ENCODE results near the gene MCRIP1.

Gene MCRIP1

GRCh38 chr17:81867170-81867990 is 34.3 kb upstream of the MCRIP1 start:
- no CpG with 5 or more reads among the region's 23 CpGs for whole genome bisulfite sequencing (ENCODE audit: extremely low coverage, insufficient coverage, low lambda C conversion rate)
- Histone ChIP-seq H3K23ac (ENCODE audit: low read length) (no peak overlapping the region), H3K36me3 (ENCODE audit: control insufficient read depth, insufficient read depth, low read length) (peaks cover 2% of the 10 kb centered on the region), H3K27me3 (ENCODE audit: insufficient read depth, low read length, poor library complexity) (no peaks in the 10 kb centered on the region), H2BK120ac (ENCODE audit: low read depth, low read length) (no peak overlapping the region), H3K18ac (ENCODE audit: low read length) (no peak overlapping the region), H2AK5ac (ENCODE audit: low read length) (no peak overlapping the region), H4K5ac (ENCODE audit: low read length) (no peak overlapping the region), H3K79me1 (ENCODE audit: low read length) (peaks cover 17% of the 10 kb centered on the region), H3K56ac (ENCODE audit: low read length) (peak overlapping the region; percentile 57), H3K4me2 (ENCODE audit: low read length) (no peak overlapping the region), H3K4me3 (ENCODE audit: low read length) (no peak overlapping the region), H3K79me2 (ENCODE audit: control insufficient read depth, insufficient read depth, low read length) (peaks cover 11% of the 10 kb centered on the region), H4K8ac (ENCODE audit: low read depth, low read length) (no peak overlapping the region), H2BK5ac (ENCODE audit: low read length) (no peak overlapping the region), H3K9ac (ENCODE audit: low read length) (peak overlapping the region; percentile 12), H3K27ac (ENCODE audit: low read depth, low read length) (peak overlapping the region; percentile 5), H3K4me1 (ENCODE audit: control insufficient read depth, low read depth, low read length) (no peaks in the 10 kb centered on the region), H2BK15ac (replicated peaks; ENCODE audit: low read depth) (no peak overlapping the region), H3K4ac (ENCODE audit: low read depth, low read length) (no peak overlapping the region)
- DNase-seq: peak; percentile 79

- Histone ChIP-seq H3K27ac (ENCODE audit: low read depth, low read length) (no peak overlapping the region), H3K79me1 (ENCODE audit: low read length) (peaks cover 17% of the 10 kb centered on the region), H3K4me2 (ENCODE audit: low read length) (no peak overlapping the region), H3K79me2 (ENCODE audit: control insufficient read depth, insufficient read depth, low read length) (peaks cover 13% of the 10 kb centered on the region), H2BK120ac (ENCODE audit: low read depth, low read length) (no peak overlapping the region), H3K56ac (ENCODE audit: low read length) (peak overlapping the region; percentile 6), H2BK5ac (ENCODE audit: low read length) (no peak overlapping the region), H3K23ac (ENCODE audit: low read length) (no peak overlapping the region), H3K4ac (ENCODE audit: low read depth, low read length) (no peak overlapping the region), H3K9ac (ENCODE audit: low read length) (no peak overlapping the region), H4K8ac (ENCODE audit: low read depth, low read length) (no peak overlapping the region), H3K27me3 (ENCODE audit: insufficient read depth, low read length, poor library complexity) (no peaks in the 10 kb centered on the region), H3K4me1 (ENCODE audit: control insufficient read depth, low read depth, low read length) (no peaks in the 10 kb centered on the region), H3K4me3 (ENCODE audit: low read length) (no peak overlapping the region), H3K36me3 (ENCODE audit: control insufficient read depth, insufficient read depth, low read length) (peaks cover 2% of the 10 kb centered on the region), H2AK5ac (ENCODE audit: low read length) (no peak overlapping the region), H2BK15ac (replicated peaks; ENCODE audit: low read depth) (no peak overlapping the region), H4K5ac (ENCODE audit: low read length) (no peak overlapping the region), H3K18ac (ENCODE audit: low read length) (no peak overlapping the region)
- no peak for DNase-seq
- no CpG with 5 or more reads among the region's 18 CpGs for WGBS (ENCODE audit: extremely low coverage, insufficient coverage, low lambda C conversion rate)
These were observed 33.5 kb upstream of the MCRIP1 start for GRCh38 chr17:81866440-81867169.

DNA sequence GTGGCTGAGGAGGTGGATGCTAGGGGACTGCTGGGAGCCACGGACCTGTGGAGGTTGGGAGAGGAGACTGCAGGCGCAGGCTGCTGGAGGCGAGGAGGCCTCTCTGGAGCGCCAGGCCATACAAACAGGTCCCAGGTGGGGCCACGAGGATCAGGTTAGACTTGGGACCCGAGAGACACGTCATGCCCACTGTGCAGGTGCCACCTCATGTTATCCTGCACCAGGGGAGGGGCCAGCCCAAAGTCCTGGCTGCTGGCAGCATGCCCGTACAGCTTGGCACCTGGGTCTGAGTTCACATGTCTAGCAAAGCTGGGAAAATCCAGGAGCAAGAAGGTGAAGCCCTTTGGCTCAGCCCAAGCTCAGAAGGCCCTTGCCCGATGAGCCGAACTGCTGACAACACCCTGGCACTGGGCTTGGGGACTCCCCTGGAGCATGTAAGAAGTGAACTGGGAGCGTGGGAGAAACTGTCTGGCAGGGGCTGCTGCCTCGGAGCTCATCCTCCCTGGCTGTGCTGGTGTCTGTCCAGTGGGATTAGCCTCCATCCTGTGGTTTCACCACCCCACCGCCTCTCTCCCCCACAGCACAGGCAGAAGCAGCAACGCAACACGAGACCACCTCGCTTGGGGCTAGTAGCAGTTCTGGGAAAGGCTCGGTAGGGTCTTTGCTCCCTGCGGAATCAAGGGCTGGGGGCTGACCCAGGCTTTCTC is 32.8 kb upstream of the MCRIP1 start:
- Histone ChIP-seq H3K18ac (ENCODE audit: low read length) (no peak overlapping the region), H3K27me3 (ENCODE audit: insufficient read depth, low read length, poor library complexity) (no peaks in the 10 kb centered on the region), H4K8ac (ENCODE audit: low read depth, low read length) (no peak overlapping the region), H2AK5ac (ENCODE audit: low read length) (no peak overlapping the region), H3K4me2 (ENCODE audit: low read length) (no peak overlapping the region), H3K4me3 (ENCODE audit: low read length) (no peak overlapping the region), H3K79me1 (ENCODE audit: low read length) (peaks cover 19% of the 10 kb centered on the region), H3K27ac (ENCODE audit: low read depth, low read length) (no peak overlapping the region), H2BK15ac (replicated peaks; ENCODE audit: low read depth) (no peak overlapping the region), H3K9ac (ENCODE audit: low read length) (no peak overlapping the region), H3K36me3 (ENCODE audit: control insufficient read depth, insufficient read depth, low read length) (peaks cover 2% of the 10 kb centered on the region), H3K4me1 (ENCODE audit: control insufficient read depth, low read depth, low read length) (no peaks in the 10 kb centered on the region), H3K56ac (ENCODE audit: low read length) (no peak overlapping the region), H3K23ac (ENCODE audit: low read length) (no peak overlapping the region), H2BK5ac (ENCODE audit: low read length) (no peak overlapping the region), H4K5ac (ENCODE audit: low read length) (no peak overlapping the region), H2BK120ac (ENCODE audit: low read depth, low read length) (no peak overlapping the region), H3K79me2 (ENCODE audit: control insufficient read depth, insufficient read depth, low read length) (peaks cover 15% of the 10 kb centered on the region), H3K4ac (ENCODE audit: low read depth, low read length) (no peak overlapping the region)
- DNase-seq: no peak
- no CpG with 5 or more reads among the region's 18 CpGs for WGBS (ENCODE audit: extremely low coverage, insufficient coverage, low lambda C conversion rate)

- Histone ChIP-seq H3K4me1 (ENCODE audit: control insufficient read depth, low read depth, low read length) (no peaks in the 10 kb centered on the region), H3K27me3 (ENCODE audit: insufficient read depth, low read length, poor library complexity) (no peaks in the 10 kb centered on the region), H4K8ac (ENCODE audit: low read depth, low read length) (no peak overlapping the region), H2BK5ac (ENCODE audit: low read length) (no peak overlapping the region), H3K4me2 (ENCODE audit: low read length) (no peak overlapping the region), H4K5ac (ENCODE audit: low read length) (no peak overlapping the region), H3K18ac (ENCODE audit: low read length) (no peak overlapping the region), H3K4me3 (ENCODE audit: low read length) (no peak overlapping the region), H3K23ac (ENCODE audit: low read length) (no peak overlapping the region), H3K4ac (ENCODE audit: low read depth, low read length) (no peak overlapping the region), H3K56ac (ENCODE audit: low read length) (no peak overlapping the region), H2AK5ac (ENCODE audit: low read length) (no peak overlapping the region), H2BK120ac (ENCODE audit: low read depth, low read length) (no peak overlapping the region), H3K79me1 (ENCODE audit: low read length) (peaks cover 17% of the 10 kb centered on the region), H3K27ac (ENCODE audit: low read depth, low read length) (no peak overlapping the region), H3K79me2 (ENCODE audit: control insufficient read depth, insufficient read depth, low read length) (peaks cover 13% of the 10 kb centered on the region), H3K36me3 (ENCODE audit: control insufficient read depth, insufficient read depth, low read length) (peaks cover 2% of the 10 kb centered on the region), H2BK15ac (replicated peaks; ENCODE audit: low read depth) (no peak overlapping the region), H3K9ac (ENCODE audit: low read length) (no peak overlapping the region)
- no peak for DNase-seq
- WGBS (ENCODE audit: extremely low coverage, insufficient coverage, low lambda C conversion rate): no CpG with 5 or more reads among the region's 8 CpGs
These were observed 32.3 kb upstream of the MCRIP1 start for GRCh38 chr17:81865358-81865732.

DNA sequence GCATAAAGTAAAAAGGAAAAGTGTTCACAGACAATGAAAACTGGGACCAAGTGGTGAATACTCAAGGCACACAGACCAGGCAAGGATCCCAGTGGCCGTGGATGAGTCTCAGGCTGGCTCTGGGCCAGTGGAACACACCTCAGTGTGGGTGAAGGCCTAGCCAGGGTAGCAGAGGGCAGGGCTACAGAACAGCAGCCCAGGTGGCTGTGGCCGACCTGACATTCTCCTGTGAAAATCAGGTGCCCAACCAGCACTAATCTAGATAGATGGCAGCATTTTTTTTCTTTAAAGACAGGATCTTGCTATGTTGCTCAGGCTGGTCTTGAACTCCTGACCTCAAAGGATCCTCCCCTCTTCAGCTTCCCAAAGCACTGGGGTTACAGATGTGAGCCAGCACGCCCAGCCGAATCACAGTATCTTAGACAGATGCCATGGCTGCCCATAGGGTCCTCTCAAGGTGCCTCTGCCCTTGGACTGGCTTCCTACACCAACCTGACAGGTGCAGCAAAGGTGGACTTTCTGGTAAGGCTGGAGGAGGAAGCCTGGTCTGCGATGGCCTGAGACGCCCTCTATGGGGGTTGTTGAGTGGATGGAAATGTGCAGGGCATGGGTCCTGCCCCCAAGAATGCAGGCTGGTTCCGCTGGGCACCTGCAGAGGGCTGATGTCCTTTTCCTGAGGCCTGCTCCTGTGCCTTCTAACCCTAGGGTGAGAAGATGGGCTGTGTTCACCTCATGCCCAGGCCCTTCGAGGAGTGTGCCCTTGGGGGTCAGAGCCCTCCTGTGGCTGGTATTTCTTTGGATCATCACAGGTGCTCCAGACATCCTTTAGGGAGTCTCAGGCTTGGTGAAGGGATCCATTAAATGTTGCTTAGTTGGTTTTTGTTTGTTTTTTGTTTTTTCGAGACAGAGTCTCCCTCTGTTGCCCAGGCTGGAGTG is 31.0 kb upstream of the MCRIP1 start:
- peaks cover 18% of the 10 kb centered on the region for H3K79me2 ChIP-seq (ENCODE audit: control insufficient read depth, insufficient read depth, low read length)
- H3K27ac ChIP-seq (ENCODE audit: low read depth, low read length): no peak overlapping the region
- H3K4me3 ChIP-seq (ENCODE audit: low read length): no peak overlapping the region
- no peak overlapping the region for H2AK5ac ChIP-seq (ENCODE audit: low read length)
- no peaks in the 10 kb centered on the region for H3K27me3 ChIP-seq (ENCODE audit: insufficient read depth, low read length, poor library complexity)
- no CpG with 5 or more reads among the region's 9 CpGs for WGBS (ENCODE audit: extremely low coverage, insufficient coverage, low lambda C conversion rate)
- H3K4me2 ChIP-seq (ENCODE audit: low read length): no peak overlapping the region
- H3K18ac ChIP-seq (ENCODE audit: low read length): no peak overlapping the region
- H3K56ac ChIP-seq (ENCODE audit: low read length): no peak overlapping the region
- no peak overlapping the region for H4K5ac ChIP-seq (ENCODE audit: low read length)
- H2BK120ac ChIP-seq (ENCODE audit: low read depth, low read length): no peak overlapping the region
- H3K79me1 ChIP-seq (ENCODE audit: low read length): peaks cover 14% of the 10 kb centered on the region
- DNase-seq: peak; percentile 52
- H3K23ac ChIP-seq (ENCODE audit: low read length): no peak overlapping the region
- H3K9ac ChIP-seq (ENCODE audit: low read length): no peak overlapping the region
- no peaks in the 10 kb centered on the region for H3K4me1 ChIP-seq (ENCODE audit: control insufficient read depth, low read depth, low read length)
- no peak overlapping the region for H2BK5ac ChIP-seq (ENCODE audit: low read length)
- no peak overlapping the region for H2BK15ac ChIP-seq (replicated peaks; ENCODE audit: low read depth)
- no peak overlapping the region for H4K8ac ChIP-seq (ENCODE audit: low read depth, low read length)
- no peak overlapping the region for H3K4ac ChIP-seq (ENCODE audit: low read depth, low read length)
- H3K36me3 ChIP-seq (ENCODE audit: control insufficient read depth, insufficient read depth, low read length): peaks cover 2% of the 10 kb centered on the region

Measured in mesendoderm (in vitro differentiated cells).